Trophoblast cell (in vitro differentiated cells and primary cell): ENCODE data around the gene TCTN1.

Experiments
- DNase-seq, 2 donors: peaks; one replicate each; pipeline ENCODE4 v3.0.0-alpha.2; 2016
- H2AFZ ChIP-seq: 2 replicates; pipeline ENCODE4 v1.6.1; 2013; ENCODE audit warnings: low read length, moderate library complexity, mild to moderate bottlenecking; ENCODE audit not compliant: insufficient read depth, poor library complexity
- H2AK5ac ChIP-seq: 2 replicates; pipeline ENCODE4 v1.6.1; 2013; ENCODE audit warnings: mild to moderate bottlenecking, low read length
- H2BK120ac ChIP-seq: 2 replicates; pipeline ENCODE4 v1.6.1; 2013; ENCODE audit warnings: low read length, mild to moderate bottlenecking, moderate library complexity; ENCODE audit not compliant: insufficient read depth, poor library complexity
- H2BK12ac ChIP-seq: 2 replicates; pipeline ENCODE4 v1.6.1; 2013; ENCODE audit warnings: mild to moderate bottlenecking, low read length, moderate library complexity
- H2BK5ac ChIP-seq: 2 replicates; pipeline ENCODE4 v1.6.1; 2013; ENCODE audit warnings: low read length, low read depth, moderate library complexity, mild to moderate bottlenecking; ENCODE audit not compliant: poor library complexity
- H3K14ac ChIP-seq: 2 replicates; pipeline ENCODE4 v1.6.1; 2013; ENCODE audit warnings: mild to moderate bottlenecking, low read length
- H3K18ac ChIP-seq: 2 replicates; pipeline ENCODE4 v1.6.1; 2013; ENCODE audit warnings: mild to moderate bottlenecking, low read length
- H3K23ac ChIP-seq: 2 replicates; pipeline ENCODE4 v1.6.1; 2013; ENCODE audit warnings: low read length
- H3K27ac ChIP-seq: 2 replicates; pipeline ENCODE4 v1.5.1; 2013; ENCODE audit warnings: low read depth, mild to moderate bottlenecking, inconsistent platforms, low read length, moderate library complexity
- H3K27me3 ChIP-seq: 2 replicates; pipeline ENCODE4 v1.6.1; 2013; ENCODE audit warnings: inconsistent platforms, mild to moderate bottlenecking, low read length, moderate library complexity; ENCODE audit not compliant: insufficient read depth
- H3K36me3 ChIP-seq, 2 experiments: 1 replicate in 1 of 2; 2 replicates in 1 of 2; pipeline ENCODE4 v1.6.1; 2013; ENCODE audit warnings: low read length in 2 of 2, mild to moderate bottlenecking in 2 of 2, moderate library complexity in 1 of 2; ENCODE audit not compliant: insufficient read depth in 2 of 2, control insufficient read depth in 1 of 2
- H3K4ac ChIP-seq: 2 replicates; pipeline ENCODE4 v1.6.1; 2013; ENCODE audit warnings: low read depth, mild to moderate bottlenecking, low read length, moderate library complexity
- H3K4me1 ChIP-seq, 2 experiments: 1 replicate in 1 of 2; 2 replicates in 1 of 2; pipeline ENCODE4 v1.6.1; 2013; ENCODE audit warnings: low read length in 2 of 2, mild to moderate bottlenecking in 2 of 2, moderate library complexity in 1 of 2; ENCODE audit not compliant: insufficient read depth in 2 of 2, control insufficient read depth in 1 of 2
- H3K4me2 ChIP-seq: 2 replicates; pipeline ENCODE4 v1.6.1; 2013; ENCODE audit warnings: inconsistent platforms, mild to moderate bottlenecking, low read length, moderate library complexity
- H3K4me3 ChIP-seq: 2 replicates; pipeline ENCODE4 v1.5.1; 2013; ENCODE audit warnings: mild to moderate bottlenecking, low read depth, low read length, inconsistent platforms
- H3K79me1 ChIP-seq: one replicate; pipeline ENCODE4 v1.6.1; 2013; ENCODE audit warnings: low read length
- H3K79me2 ChIP-seq: 2 replicates; pipeline ENCODE4 v1.6.1; 2013; ENCODE audit warnings: low read length, mild to moderate bottlenecking; ENCODE audit not compliant: control insufficient read depth, insufficient read depth, poor library complexity
- H3K9ac ChIP-seq: 2 replicates; pipeline ENCODE4 v1.6.1; 2013; ENCODE audit warnings: mild to moderate bottlenecking, low read length
- H3K9me3 ChIP-seq: 2 replicates; pipeline ENCODE4 v1.6.1; 2013; ENCODE audit warnings: low read depth, mild to moderate bottlenecking, control low read depth, inconsistent platforms, low read length; ENCODE audit not compliant: insufficient read depth
- H4K12ac ChIP-seq: 2 replicates; pipeline ENCODE4 v1.6.1; 2013; ENCODE audit warnings: low read depth, mild to moderate bottlenecking, low read length, moderate library complexity
- H4K8ac ChIP-seq: 2 replicates; pipeline ENCODE4 v1.6.1; 2013; ENCODE audit warnings: low read depth, mild to moderate bottlenecking, low read length, moderate library complexity
- H4K91ac ChIP-seq: one replicate; pipeline ENCODE4 v1.6.1; 2013; ENCODE audit warnings: low read depth, mild to moderate bottlenecking, low read length, moderate library complexity
- WGBS: extraction: QIAGEN DNeasy Blood & Tissue Kit; methylation state at CpG from one replicate; pipeline ENCODE4 v1.1.7; 2013; ENCODE audit warnings: missing lambda C conversion rate; ENCODE audit not compliant: insufficient read length, insufficient coverage; ENCODE audit errors: extremely low coverage; 5-methylcytosine and 5-hydroxymethylcytosine counted together

TCTN1 gene

DNA sequence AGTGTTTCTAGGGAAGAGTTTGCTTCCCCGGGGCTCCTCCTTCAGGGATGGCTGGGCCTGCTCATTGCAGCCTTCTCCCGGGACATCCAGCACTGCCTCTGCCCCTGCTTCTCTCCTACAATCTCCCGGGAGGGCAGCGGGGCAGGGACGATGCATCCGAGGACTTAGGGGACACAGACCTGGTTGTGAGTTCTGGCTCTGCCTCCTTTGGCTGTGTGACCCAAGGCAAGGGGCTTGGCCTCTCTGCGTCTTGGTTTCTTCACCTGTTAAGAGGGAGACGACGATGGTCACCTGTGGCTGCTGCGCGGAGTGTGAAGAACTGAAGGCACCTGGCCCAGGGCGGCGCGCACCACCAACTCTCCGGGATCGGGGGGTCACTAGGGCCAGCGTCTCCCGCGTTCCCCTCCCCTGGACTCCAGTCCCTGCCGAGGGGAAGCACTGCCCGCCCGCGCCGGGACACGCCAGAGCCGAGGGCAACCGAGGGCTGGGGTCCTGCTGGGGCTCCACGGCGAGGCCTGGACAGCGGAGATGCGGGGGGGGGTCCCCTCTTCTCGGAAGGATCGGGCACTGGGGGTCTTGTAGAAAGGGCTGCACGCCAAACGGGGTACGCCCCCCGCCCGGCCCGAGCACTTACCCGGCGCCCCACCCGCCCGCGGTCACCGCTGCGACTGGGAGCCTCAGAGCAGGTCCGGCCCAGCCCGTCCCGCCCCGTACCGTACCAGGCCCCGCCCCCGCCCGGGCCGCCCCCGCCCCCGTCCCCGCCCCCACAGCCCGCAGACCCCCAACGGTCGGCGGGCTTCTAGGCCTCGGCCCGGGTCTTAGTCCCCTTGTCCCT, 74.7 kb downstream of the TCTN1 start, which contains the start of gene HVCN1:
HVCN1 (minus strand) TSS at position 670 of the 835 bp plus-strand sequence. CDS start 5,870 bp downstream, outside the sequence.
- Histone ChIP-seq H2BK120ac (no peak within 1 kb of the TSS), H4K8ac (peak within 1 kb of the TSS; percentile 71), H2BK5ac (peak within 1 kb of the TSS; percentile 42), H3K4ac (no peak within 1 kb of the TSS), H3K27me3 (peaks cover 3% of the 10 kb centered on the region), H3K4me2 (peak within 1 kb of the TSS; percentile 80), H3K14ac (peak within 1 kb of the TSS; percentile 49), H3K27ac (no peak within 1 kb of the TSS), H3K79me1 (peaks cover 8% of the 10 kb centered on the region), H3K23ac (no peak within 1 kb of the TSS), H2BK12ac (no peak within 1 kb of the TSS), H4K12ac (peak within 1 kb of the TSS; percentile 21), H3K79me2 (no peaks in the 10 kb centered on the region), H3K9ac (no peak within 1 kb of the TSS), H3K36me3 (no peaks in the 10 kb centered on the region), H2AK5ac (no peak within 1 kb of the TSS), H3K4me3 (peak within 1 kb of the TSS; percentile 64), H3K4me1 (peaks cover 7 to 11% of the 10 kb centered on the region in 2 experiments), H3K9me3 (no peaks in the 10 kb centered on the region), H2AFZ (peak within 1 kb of the TSS; percentile 85), H4K91ac (peak within 1 kb of the TSS; percentile 42), H3K18ac (no peak within 1 kb of the TSS)
- DNase-seq = no peak
- WGBS = no CpG with 5 or more reads among the region's 64 CpGs

DNA sequence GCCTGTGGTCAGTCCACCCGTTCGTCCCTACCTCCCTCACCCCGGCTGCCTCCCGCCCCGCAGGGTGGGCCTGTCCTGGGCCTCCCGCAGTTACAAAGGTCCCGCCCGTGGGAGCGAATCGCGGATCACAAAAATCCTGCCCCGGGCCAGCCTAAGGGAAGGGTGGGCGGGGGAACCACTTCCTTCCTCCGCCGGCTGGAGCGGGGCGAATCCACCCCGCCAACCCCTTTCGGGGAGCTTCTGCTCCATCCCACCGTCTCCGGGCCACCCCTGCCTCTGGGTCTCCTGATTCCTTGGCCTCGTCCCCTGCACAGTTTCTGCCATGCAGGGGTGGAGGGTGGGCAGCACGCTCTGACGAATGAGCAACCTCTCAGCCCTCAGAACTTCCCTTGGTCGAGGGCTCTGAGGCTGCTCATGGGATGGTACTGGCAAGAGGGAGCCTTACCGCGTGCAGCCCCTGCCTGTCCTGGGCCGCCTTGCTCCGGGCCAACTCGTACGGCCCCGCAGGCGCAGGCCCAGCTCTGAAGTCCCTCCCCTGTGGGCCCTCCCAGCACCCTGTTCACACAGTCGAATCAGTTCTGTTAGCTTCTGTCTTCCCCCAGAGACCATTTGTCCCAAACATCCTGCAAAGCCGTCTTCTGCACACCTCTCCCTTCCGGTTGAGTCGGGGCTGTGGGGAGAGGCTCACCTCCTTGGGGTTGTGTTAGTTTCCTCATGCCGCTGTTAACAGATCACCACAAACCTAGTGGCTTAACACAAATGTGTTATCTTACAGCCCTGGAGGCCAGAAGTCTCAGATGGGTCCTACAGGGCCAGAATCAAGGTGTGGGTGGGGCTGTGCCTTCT, 75.6 kb downstream of the TCTN1 start:
- no CpG with 5 or more reads among the region's 38 CpGs for WGBS
- H2BK5ac ChIP-seq = peak overlapping the region; percentile 42

GRCh38 chr12:110690127-110690430, 76.2 kb downstream of the TCTN1 start:
- H3K9ac ChIP-seq = no peak overlapping the region
- H3K23ac ChIP-seq = no peak overlapping the region
- DNase-seq = no peak
- H3K27me3 ChIP-seq = peaks cover 3% of the 10 kb centered on the region
- H3K9me3 ChIP-seq = no peaks in the 10 kb centered on the region
- no peak overlapping the region for H3K4me2 ChIP-seq
- H3K27ac ChIP-seq = no peak overlapping the region
- no peak overlapping the region for H4K8ac ChIP-seq
- no peaks in the 10 kb centered on the region for H3K36me3 ChIP-seq
- peaks cover 7 to 11% of the 10 kb centered on the region in 2 experiments for H3K4me1 ChIP-seq
- no peak overlapping the region for H2AFZ ChIP-seq
- no peak overlapping the region for H2BK12ac ChIP-seq
- H3K79me2 ChIP-seq = no peaks in the 10 kb centered on the region
- H4K12ac ChIP-seq = no peak overlapping the region
- H3K4me3 ChIP-seq = no peak overlapping the region
- no peak overlapping the region for H2BK120ac ChIP-seq
- no peak overlapping the region for H2BK5ac ChIP-seq
- no peak overlapping the region for H3K4ac ChIP-seq
- H2AK5ac ChIP-seq = no peak overlapping the region
- WGBS = no CpG with 5 or more reads among the region's 4 CpGs
- H4K91ac ChIP-seq = no peak overlapping the region
- H3K18ac ChIP-seq = no peak overlapping the region
- peaks cover 8% of the 10 kb centered on the region for H3K79me1 ChIP-seq
- no peak overlapping the region for H3K14ac ChIP-seq

More for the DNA sequence above, 75.6 kb downstream of the TCTN1 start:
- H3K9me3 ChIP-seq = no peaks in the 10 kb centered on the region
- no peaks in the 10 kb centered on the region for H3K79me2 ChIP-seq
- no peak overlapping the region for H3K27ac ChIP-seq
- no peaks in the 10 kb centered on the region for H3K36me3 ChIP-seq
- peak overlapping the region; percentile 21 for H4K12ac ChIP-seq
- H3K27me3 ChIP-seq = peaks cover 3% of the 10 kb centered on the region
- peak overlapping the region; percentile 42 for H4K91ac ChIP-seq
- H3K4me1 ChIP-seq = peaks cover 7 to 11% of the 10 kb centered on the region in 2 experiments
- peak in 1 of 2 donors; percentile 42 for DNase-seq
- no peak overlapping the region for H2AK5ac ChIP-seq
- peak overlapping the region; percentile 85 for H2AFZ ChIP-seq
- H3K9ac ChIP-seq = no peak overlapping the region
- peaks cover 8% of the 10 kb centered on the region for H3K79me1 ChIP-seq
- H3K18ac ChIP-seq = no peak overlapping the region
- H2BK120ac ChIP-seq = no peak overlapping the region
- H3K4ac ChIP-seq = no peak overlapping the region
- peak overlapping the region; percentile 64 for H3K4me3 ChIP-seq
- peak overlapping the region; percentile 69 for H3K4me2 ChIP-seq
- no peak overlapping the region for H2BK12ac ChIP-seq
- H3K23ac ChIP-seq = no peak overlapping the region
- peak overlapping the region; percentile 71 for H4K8ac ChIP-seq
- H3K14ac ChIP-seq = peak overlapping the region; percentile 49

DNA sequence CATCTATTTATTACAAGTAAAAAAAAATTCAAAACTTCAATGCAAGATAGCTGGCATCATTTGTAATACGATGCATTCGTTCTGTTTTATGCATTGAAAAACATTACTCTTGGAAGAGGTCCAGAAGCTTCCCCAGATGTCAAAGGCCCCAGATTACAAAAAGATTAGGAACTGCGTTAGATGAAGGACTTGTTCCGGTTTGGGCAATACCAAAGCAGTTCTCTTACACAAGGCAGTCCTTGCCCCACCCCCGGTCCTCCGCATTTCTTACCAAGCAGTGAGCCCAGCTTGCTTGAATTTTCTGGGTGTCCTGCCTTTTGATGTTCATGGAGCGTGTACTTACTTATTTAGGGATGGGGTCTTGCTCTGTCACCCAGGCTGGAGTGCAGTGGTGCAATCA, 79.8 kb downstream of the TCTN1 start:
- H3K14ac ChIP-seq = no peak overlapping the region
- H3K27ac ChIP-seq = no peak overlapping the region
- H3K18ac ChIP-seq = no peak overlapping the region
- no peaks in the 10 kb centered on the region for H3K27me3 ChIP-seq
- no CpG with 5 or more reads among the region's 7 CpGs for WGBS
- H3K4ac ChIP-seq = no peak overlapping the region
- H3K79me1 ChIP-seq = peaks cover 6% of the 10 kb centered on the region
- H2AK5ac ChIP-seq = no peak overlapping the region
- no peak overlapping the region for H3K23ac ChIP-seq
- no peak overlapping the region for H3K4me2 ChIP-seq
- no peaks in the 10 kb centered on the region for H3K36me3 ChIP-seq
- no peak overlapping the region for H4K12ac ChIP-seq
- H2BK5ac ChIP-seq = no peak overlapping the region
- no peaks in the 10 kb centered on the region for H3K79me2 ChIP-seq
- H3K9me3 ChIP-seq = no peaks in the 10 kb centered on the region
- no peak for DNase-seq
- H3K9ac ChIP-seq = no peak overlapping the region
- no peak overlapping the region for H4K91ac ChIP-seq
- H2BK12ac ChIP-seq = no peak overlapping the region
- no peak overlapping the region for H2BK120ac ChIP-seq
- peaks cover 4 to 9% of the 10 kb centered on the region in 2 experiments for H3K4me1 ChIP-seq
- H2AFZ ChIP-seq = no peak overlapping the region
- no peak overlapping the region for H3K4me3 ChIP-seq
- H4K8ac ChIP-seq = no peak overlapping the region
